Neural crest cell (in vitro differentiated cells): ENCODE measurements around the gene NAGK. TPM values are rescaled to one million over a fixed set of nuclear protein-coding genes. Genes with fewer than 3 reads are reported as not detected.
A peak's percentile ranks its signal among the peaks of the same experiment; 100 is the strongest.
"Not testable (repeated sequence)": the region's sequence is repeated elsewhere in the genome, so short reads cannot be mapped to it uniquely, and the experiment has no call there.

Experiments used
- DNase-seq: peaks from one replicate; pipeline ENCODE4 v3.0.0; 2021; ENCODE audit warnings: low read depth, mixed read lengths, low spot score
- H3K27ac Mint-ChIP-seq: one replicate; pipeline ENCODE4 v1.8.0; 2021; ENCODE audit warnings: mild to moderate bottlenecking, mixed read lengths; ENCODE audit not compliant: unreplicated experiment
- H3K27me3 Mint-ChIP-seq: 2 replicates; pipeline ENCODE4 v1.8.0; 2021; ENCODE audit warnings: low read depth, mild to moderate bottlenecking, mixed read lengths
- H3K36me3 Mint-ChIP-seq: 2 replicates; pipeline ENCODE4 v1.8.0; 2021; ENCODE audit warnings: low read depth, mild to moderate bottlenecking, mixed read lengths
- H3K4me1 Mint-ChIP-seq: 2 replicates; pipeline ENCODE4 v1.8.0; 2021; ENCODE audit warnings: mixed read lengths
- H3K4me3 Mint-ChIP-seq: one replicate; pipeline ENCODE4 v1.8.0; 2021; ENCODE audit warnings: mild to moderate bottlenecking, mixed read lengths
- H3K9me3 Mint-ChIP-seq: 2 replicates; pipeline ENCODE4 v1.8.0; 2021; ENCODE audit warnings: mixed read lengths
- total RNA-seq: library from RNA; stranded (reverse); gene quantifications from 2 replicates; pipeline ENCODE4 v1.2.1, GENCODE V29; 2021
- TF ChIP-seq, protein P1 (sequence below): fragments of 200-600 bp; sonication (generic); conservative IDR thresholded peaks from 2 replicates; pipeline ENCODE4 v1.5.0; 2021; ENCODE audit warnings: antibody characterized with exemption, mild to moderate bottlenecking

Gene NAGK
- total RNA-seq, 1 donor from 2014 or later: 70.3 TPM

GRCh38 chr2:71092491-71093260, 24.2 kb downstream of the NAGK start:
- H3K4me1 Mint-ChIP-seq, H3K27ac Mint-ChIP-seq, H3K36me3 Mint-ChIP-seq, H3K4me3 Mint-ChIP-seq, H3K9me3 Mint-ChIP-seq, DNase-seq: not testable (repeated sequence)
- peaks cover 30% of the 10 kb centered on the region for H3K27me3 Mint-ChIP-seq

DNA sequence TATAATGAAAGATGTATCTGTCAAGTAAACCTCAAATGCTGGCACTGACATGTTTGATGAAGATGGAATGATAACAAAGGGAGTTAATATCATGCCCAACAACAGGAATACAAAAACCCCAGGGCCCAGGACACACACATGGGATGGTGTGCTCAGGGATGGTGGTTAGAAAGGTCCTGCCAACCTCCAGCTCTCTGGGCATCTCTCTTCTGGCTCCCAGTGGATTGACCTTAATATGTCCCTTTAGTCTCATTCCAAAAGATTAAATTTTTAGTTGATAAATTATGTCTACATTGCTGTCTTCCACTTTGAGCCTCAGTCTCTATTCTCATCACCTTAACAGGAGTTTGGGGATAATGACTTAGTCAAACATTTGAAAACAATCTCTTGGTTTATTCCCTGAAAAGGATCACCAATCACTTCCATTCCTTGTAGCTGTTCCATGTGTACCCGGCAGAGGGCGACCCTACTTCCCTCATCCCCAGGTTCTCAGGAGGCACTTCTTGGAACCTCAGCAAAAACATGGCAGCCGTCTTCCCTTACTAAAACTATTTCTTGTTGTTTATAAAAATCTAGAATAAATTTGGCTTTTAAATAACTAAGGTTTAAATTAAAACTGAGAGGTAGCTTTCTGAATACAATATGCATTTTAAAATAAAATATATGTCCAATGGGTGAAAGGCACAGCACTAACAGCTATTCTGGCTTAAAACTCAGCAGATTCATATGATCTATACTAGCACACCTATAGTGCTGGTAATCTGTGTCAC, 31.9 kb downstream of the NAGK start:
- TF ChIP-seq, protein P1, sequence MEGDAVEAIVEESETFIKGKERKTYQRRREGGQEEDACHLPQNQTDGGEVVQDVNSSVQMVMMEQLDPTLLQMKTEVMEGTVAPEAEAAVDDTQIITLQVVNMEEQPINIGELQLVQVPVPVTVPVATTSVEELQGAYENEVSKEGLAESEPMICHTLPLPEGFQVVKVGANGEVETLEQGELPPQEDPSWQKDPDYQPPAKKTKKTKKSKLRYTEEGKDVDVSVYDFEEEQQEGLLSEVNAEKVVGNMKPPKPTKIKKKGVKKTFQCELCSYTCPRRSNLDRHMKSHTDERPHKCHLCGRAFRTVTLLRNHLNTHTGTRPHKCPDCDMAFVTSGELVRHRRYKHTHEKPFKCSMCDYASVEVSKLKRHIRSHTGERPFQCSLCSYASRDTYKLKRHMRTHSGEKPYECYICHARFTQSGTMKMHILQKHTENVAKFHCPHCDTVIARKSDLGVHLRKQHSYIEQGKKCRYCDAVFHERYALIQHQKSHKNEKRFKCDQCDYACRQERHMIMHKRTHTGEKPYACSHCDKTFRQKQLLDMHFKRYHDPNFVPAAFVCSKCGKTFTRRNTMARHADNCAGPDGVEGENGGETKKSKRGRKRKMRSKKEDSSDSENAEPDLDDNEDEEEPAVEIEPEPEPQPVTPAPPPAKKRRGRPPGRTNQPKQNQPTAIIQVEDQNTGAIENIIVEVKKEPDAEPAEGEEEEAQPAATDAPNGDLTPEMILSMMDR: peak; percentile 77
- no peaks in the 10 kb centered on the region for H3K36me3 Mint-ChIP-seq
- H3K9me3 Mint-ChIP-seq: peaks cover 5% of the 10 kb centered on the region
- H3K4me3 Mint-ChIP-seq: no peak overlapping the region
- peaks cover 16% of the 10 kb centered on the region for H3K4me1 Mint-ChIP-seq
- peak; percentile 55 for DNase-seq
- no peaks in the 10 kb centered on the region for H3K27me3 Mint-ChIP-seq
- H3K27ac Mint-ChIP-seq: no peak overlapping the region

- TF ChIP-seq, protein P1: no peak
- Mint-ChIP-seq H3K27me3 (no peaks in the 10 kb centered on the region), H3K9me3 (peaks cover 7% of the 10 kb centered on the region), H3K4me3 (no peak overlapping the region), H3K4me1 (peaks cover 16% of the 10 kb centered on the region), H3K36me3 (no peaks in the 10 kb centered on the region), H3K27ac (no peak overlapping the region)
- no peak for DNase-seq
Observed at GRCh38 chr2:71101656-71102055, 33.2 kb downstream of the NAGK start.

- no peak overlapping the region for H3K4me3 Mint-ChIP-seq
- no peaks in the 10 kb centered on the region for H3K27me3 Mint-ChIP-seq
- no peak for DNase-seq
- H3K36me3 Mint-ChIP-seq: no peaks in the 10 kb centered on the region
- H3K9me3 Mint-ChIP-seq: peaks cover 7% of the 10 kb centered on the region
- H3K4me1 Mint-ChIP-seq: peaks cover 16% of the 10 kb centered on the region
- TF ChIP-seq, protein P1: no peak
- H3K27ac Mint-ChIP-seq: no peak overlapping the region
Observed at GRCh38 chr2:71102981-71103681, 34.7 kb downstream of the NAGK start.

DNA sequence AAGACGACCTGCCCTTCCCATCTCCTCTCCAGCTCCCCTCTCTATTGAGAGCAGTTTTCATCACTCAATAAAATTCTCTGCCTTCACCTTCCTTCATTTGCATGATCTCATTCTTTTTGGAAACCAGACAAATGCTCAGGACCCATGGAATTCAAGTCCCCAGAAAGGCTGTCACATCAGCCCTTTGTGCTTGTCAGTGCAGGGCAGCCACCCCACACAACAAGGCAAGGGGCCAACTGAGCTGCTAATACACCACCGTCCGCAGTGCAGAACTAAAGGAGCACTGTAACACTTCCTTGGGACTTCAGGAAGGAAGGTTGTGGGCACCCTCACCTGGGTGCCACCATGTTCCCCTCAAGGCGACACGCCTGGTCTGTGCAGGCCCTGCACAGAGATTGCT, 35.4 kb downstream of the NAGK start:
- DNase-seq: no peak
- Mint-ChIP-seq H3K36me3 (peaks cover 5% of the 10 kb centered on the region), H3K4me3 (no peak overlapping the region), H3K9me3 (peaks cover 7% of the 10 kb centered on the region), H3K4me1 (peaks cover 16% of the 10 kb centered on the region), H3K27ac (no peak overlapping the region), H3K27me3 (no peaks in the 10 kb centered on the region)
- TF ChIP-seq, protein P1: no peak

DNA sequence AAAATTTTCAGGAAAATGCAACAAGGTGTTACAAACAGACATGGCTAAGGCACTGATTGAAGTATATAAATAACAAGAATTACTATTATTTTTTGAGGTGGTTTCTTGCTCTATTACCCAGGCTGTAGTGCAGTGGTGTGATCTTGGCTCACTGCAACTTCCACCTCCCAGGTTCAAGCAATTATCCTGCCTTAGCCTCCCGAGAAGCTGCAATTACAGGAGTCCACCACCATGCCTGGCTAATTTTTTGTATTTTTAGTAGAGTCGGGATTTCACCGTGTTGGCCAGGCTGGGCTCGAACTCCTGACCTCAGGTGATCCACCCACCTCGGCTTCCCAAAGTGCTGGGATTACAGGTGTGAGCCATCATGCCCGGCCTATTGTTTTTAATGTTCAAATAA, 38.0 kb downstream of the NAGK start:
- not testable (repeated sequence) for DNase-seq, H3K27ac Mint-ChIP-seq, H3K4me3 Mint-ChIP-seq, H3K27me3 Mint-ChIP-seq, H3K36me3 Mint-ChIP-seq, H3K9me3 Mint-ChIP-seq
- peaks cover 16% of the 10 kb centered on the region for H3K4me1 Mint-ChIP-seq
